Sigmoid colon (tissue), 4 donors: ENCODE data around the gene MPPED1.

Experiments
- CTCF ChIP-seq, 4 experiments: fragments of 450-650 bp in 3 of 4; fragments of 200-600 bp in 1 of 4; IDR thresholded peaks; one replicate each; pipeline ENCODE4 v1.5.1; 2016 to 2019; ENCODE audit warnings: antibody characterized with exemption in 4 of 4, mild to moderate bottlenecking in 3 of 4, moderate library complexity in 2 of 4
- EP300 ChIP-seq, 4 donors: sonication (generic); formaldehyde crosslinking; IDR thresholded peaks; one replicate each; pipeline ENCODE4 v1.6.1; 2017; ENCODE audit warnings: antibody characterized with exemption in 4 of 4
- POLR2A ChIP-seq, 2 donors: fragments of 450-650 bp; IDR thresholded peaks; one replicate each; pipeline ENCODE4 v1.6.1; 2016; ENCODE audit warnings: antibody characterized with exemption in 2 of 2, mild to moderate bottlenecking in 2 of 2, moderate library complexity in 2 of 2
- POLR2AphosphoS5 ChIP-seq, 4 donors: sonication (generic); formaldehyde crosslinking; IDR thresholded peaks; one replicate each; pipeline ENCODE4 v1.6.1; 2017; ENCODE audit warnings: antibody characterized with exemption in 4 of 4

- TF ChIP-seq POLR2AphosphoS5 (IDR thresholded peaks at IDR 0.05) (no peak), EP300 (IDR thresholded peaks at IDR 0.05) (no peak), POLR2A (IDR thresholded peaks at IDR 0.05) (no peak), CTCF (IDR thresholded peaks at IDR 0.05) (no peak)
Observed at GRCh38 chr22:43483669-43484068, 71.9 kb downstream of the MPPED1 start.
